ENCODE measurements around the gene DEGS1.

Gene DEGS1

DNA sequence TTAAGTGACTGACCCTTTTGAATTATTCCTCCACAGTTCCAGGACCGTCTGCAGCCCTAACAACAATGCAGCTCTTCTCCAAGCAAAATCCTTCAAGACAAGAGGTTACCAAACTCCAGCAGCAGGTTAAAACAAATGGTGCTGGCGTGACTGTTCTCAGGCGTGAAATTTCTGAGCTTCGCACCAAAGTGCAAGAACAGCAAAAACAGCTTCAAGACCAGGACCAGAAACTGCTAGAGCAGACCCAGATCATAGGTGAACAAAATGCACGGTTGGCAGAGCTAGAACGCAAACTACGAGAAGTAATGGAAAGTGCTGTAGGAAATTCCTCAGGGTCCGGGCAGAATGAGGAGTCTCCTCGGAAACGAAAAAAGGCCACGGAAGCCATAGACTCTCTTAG, 25.7 kb upstream of the DEGS1 start:
- TF ChIP-seq, protein P1, sequence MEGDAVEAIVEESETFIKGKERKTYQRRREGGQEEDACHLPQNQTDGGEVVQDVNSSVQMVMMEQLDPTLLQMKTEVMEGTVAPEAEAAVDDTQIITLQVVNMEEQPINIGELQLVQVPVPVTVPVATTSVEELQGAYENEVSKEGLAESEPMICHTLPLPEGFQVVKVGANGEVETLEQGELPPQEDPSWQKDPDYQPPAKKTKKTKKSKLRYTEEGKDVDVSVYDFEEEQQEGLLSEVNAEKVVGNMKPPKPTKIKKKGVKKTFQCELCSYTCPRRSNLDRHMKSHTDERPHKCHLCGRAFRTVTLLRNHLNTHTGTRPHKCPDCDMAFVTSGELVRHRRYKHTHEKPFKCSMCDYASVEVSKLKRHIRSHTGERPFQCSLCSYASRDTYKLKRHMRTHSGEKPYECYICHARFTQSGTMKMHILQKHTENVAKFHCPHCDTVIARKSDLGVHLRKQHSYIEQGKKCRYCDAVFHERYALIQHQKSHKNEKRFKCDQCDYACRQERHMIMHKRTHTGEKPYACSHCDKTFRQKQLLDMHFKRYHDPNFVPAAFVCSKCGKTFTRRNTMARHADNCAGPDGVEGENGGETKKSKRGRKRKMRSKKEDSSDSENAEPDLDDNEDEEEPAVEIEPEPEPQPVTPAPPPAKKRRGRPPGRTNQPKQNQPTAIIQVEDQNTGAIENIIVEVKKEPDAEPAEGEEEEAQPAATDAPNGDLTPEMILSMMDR (IDR thresholded peaks at IDR 0.05; ENCODE audit: borderline replicate concordance, insufficient read depth, low read depth, low read length) = no peak
- H3K4me3 ChIP-seq (ENCODE audit: low read depth, low read length) = no peak overlapping the region

DNA sequence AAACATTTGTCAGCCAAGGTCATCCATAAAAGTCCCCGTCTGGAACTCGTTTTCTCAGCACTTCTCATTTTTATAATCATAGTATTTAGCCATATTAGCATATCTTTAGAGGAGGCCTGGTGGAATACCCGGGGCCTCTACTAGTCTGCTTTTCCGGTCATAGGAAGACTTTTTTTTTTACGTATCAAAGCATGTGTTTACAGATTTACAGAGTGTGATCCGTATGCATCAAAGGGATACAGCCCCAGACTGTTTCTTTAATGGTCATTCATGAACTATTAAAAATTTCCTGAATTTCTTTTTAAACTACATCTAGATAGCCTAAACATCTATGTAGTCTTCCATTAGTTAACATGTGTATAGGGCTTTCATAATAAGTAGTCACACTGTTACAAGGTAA, 23.5 kb upstream of the DEGS1 start:
- TF ChIP-seq, protein P1 (IDR thresholded peaks at IDR 0.05; ENCODE audit: borderline replicate concordance, insufficient read depth, low read depth, low read length) = no peak
- H3K4me3 ChIP-seq (ENCODE audit: low read depth, low read length) = no peak overlapping the region

DNA sequence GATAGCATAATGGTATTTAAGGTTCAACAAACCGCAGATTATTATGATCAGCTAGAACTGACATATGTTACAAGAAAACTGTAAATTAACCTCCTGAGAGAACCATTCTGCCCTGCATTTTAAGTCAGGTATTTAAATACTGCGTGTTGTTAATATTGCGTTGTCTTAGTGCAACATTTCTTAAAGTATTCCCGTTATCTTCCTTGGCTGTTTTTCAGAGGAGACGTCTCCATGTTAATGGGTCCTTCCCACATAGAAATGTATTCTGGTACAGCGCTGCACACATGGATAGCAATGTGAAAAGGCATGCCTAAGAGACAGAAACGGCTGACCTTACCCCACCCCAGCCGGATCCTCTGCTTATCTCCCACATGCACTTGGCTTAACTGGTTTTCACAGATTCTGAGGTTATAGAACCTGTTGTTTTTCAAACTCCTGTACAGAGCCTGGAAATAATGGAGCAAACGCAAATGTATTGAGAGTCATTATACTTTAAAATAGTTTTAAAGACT, 22.8 kb upstream of the DEGS1 start:
- H3K4me3 ChIP-seq (ENCODE audit: low read depth, low read length) = no peak overlapping the region
- TF ChIP-seq, protein P1 (IDR thresholded peaks at IDR 0.05; ENCODE audit: borderline replicate concordance, insufficient read depth, low read depth, low read length) = no peak

DNA sequence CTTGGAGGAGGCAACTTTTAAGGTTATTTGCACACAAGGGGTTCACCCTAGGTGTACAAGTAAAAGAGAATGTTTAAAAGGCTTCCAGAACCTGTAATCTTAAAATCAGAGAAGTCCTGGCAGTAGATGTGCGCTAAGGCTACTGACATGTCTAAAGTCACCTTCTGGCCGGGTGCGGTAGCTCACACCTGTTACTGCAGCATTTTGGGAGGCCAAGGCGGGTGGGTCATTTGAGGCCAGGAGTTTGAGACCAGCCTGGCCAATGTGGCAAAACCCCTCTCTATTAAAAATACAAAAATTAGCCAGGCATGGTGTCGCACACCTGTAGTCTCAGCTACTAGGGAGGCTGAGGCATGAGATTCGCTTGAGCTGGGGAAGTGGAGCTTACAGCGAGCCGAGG, 20.3 kb upstream of the DEGS1 start:
- TF ChIP-seq, protein P1 (IDR thresholded peaks at IDR 0.05; ENCODE audit: borderline replicate concordance, insufficient read depth, low read depth, low read length) = no peak
- H3K4me3 ChIP-seq (ENCODE audit: low read depth, low read length) = no peak overlapping the region

DNA sequence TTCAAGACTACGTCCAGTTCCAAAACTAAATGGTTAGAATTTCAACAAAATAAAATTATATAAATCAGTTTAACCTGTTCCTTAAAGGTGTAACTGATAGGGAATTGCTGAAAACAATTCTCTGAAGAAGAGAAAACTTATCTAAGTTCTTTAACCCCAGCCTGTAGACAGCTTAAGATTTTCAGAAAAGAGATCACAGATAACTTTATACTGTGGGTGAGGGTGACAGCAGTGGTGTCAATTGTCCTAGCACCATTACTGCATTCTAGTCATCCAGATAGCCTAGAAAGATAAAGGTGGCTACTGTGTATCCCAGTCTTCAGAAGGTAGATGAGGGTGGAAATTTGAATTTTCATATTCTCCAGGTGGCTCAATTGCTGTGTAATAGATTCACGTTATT, 19.7 kb upstream of the DEGS1 start:
- TF ChIP-seq, protein P1 (IDR thresholded peaks at IDR 0.05; ENCODE audit: borderline replicate concordance, insufficient read depth, low read depth, low read length) = no peak
- no peak overlapping the region for H3K4me3 ChIP-seq (ENCODE audit: low read depth, low read length)

DNA sequence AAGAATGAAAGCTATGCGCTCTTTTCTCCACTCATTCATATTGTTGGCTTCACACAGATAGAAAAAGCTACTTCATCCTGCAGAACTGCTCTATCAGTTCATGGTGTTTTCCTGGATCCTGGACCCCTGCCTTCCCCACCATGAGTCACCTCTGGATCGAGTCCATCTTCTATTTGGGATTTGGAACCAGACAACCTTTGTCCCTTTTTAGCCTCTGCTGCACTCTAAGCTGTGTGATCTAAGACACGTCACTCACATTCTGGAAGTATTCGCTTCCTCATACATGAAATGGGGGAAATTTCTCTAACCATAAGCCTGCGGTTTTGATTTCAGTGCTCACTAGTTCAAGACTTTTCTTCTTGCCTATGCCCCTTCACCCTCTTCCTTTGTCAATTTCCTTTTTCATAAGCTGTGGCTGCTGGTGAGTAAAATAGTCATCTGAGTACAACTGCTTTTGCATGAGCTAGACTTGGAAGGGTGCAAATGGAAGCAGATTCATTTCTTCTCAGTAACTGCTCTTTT, 14.1 kb upstream of the DEGS1 start:
- no peak overlapping the region for H3K4me3 ChIP-seq (ENCODE audit: low read depth, low read length)
- TF ChIP-seq, protein P1 (IDR thresholded peaks at IDR 0.05; ENCODE audit: borderline replicate concordance, insufficient read depth, low read depth, low read length) = no peak

DNA sequence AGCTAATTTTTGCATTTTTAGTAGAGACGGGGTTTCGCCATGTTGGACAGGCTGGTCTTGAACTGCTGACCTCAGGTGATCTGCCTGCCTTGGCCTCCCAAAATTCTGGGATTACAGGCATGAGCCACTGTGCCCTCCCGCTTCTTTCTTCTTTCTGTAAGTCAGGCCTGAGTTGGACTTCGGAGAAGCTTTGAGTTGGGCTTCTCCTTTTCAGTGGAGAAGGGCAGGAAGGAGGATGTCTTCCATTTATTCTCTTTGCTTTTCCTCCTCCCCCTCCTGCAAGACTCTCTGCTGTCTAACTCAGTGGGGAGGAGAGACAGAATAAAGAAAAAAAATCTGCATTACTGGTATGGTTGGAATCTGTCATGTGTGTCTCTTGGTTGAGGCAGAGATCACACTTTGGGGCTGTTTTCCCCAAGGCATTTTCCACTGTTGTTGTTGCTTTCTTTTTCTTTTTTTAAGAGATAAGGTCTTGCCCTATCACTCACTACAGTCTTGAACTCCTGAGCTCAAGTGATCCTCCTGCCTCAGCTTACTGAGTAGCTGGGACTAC, 13.2 kb upstream of the DEGS1 start:
- peak overlapping the region; percentile 8 for H3K4me3 ChIP-seq (ENCODE audit: low read depth, low read length)

More for the DNA sequence above, 13.2 kb upstream of the DEGS1 start:
- TF ChIP-seq, protein P1 (IDR thresholded peaks at IDR 0.05; ENCODE audit: borderline replicate concordance, insufficient read depth, low read depth, low read length) = no peak

Data from GM12875 (cell line).